Activated naive CD4-positive, alpha-beta T cell (primary cell): Measurements from ENCODE around the gene LY6G5C.

Experiments used
- DNase-seq, 4 experiments: peaks; one replicate each; lab custom pipeline; 2025; lab: John Stamatoyannopoulos, UW

LY6G5C gene

GRCh38 chr6:31680226-31681134 is at the start of gene LY6G5C:
TSS of gene LY6G5C (minus strand) at chr6:31681067. CDS start at chr6:31680373, 694 bp downstream.
- peak in 3 of 4 experiments; percentile 8 to 54 (median 23) for DNase-seq

DNA sequence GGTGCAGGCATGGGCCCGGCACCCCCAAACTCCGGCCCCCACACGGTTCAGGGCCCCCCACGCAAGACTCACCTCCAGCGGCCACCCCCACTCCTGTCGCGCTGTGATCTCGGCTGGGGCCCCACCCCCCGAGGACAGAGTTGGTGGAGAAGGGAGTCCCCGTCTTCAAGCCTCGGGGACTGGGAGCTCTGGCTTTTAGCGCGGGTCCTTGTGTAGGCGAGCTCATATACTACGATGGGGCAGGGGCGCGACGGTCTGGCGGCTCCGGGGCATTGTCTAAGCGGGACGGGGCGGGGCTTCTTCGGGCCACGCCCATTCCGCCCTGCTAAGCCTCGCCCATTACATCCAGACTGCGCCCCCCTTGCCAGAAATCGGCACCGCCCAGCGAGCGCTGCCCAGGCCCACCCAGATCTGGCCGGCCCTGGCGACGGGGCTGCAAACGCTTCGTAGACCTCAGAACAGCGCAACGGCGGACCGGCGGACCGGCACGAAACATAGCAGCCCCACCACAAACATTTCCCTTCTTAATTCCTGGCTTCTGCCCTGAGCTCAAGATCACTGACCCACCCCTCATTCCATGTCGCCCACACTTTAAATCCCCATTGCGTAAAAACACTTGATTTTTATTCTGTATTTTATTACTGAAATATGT is 49.2 kb upstream of the LY6G5C start:
- peak in 3 of 4 experiments; percentile 20 to 57 (median 56) for DNase-seq

GRCh38 chr6:31729515-31729978 is 48.7 kb upstream of the LY6G5C start:
- DNase-seq, result peak; percentile 35 to 76 (median 54)

- DNase-seq, result no peak
Observed at GRCh38 chr6:31728767-31729514, 48.1 kb upstream of the LY6G5C start, which contains the start of gene DDAH2. TSS of gene DDAH2 (minus strand) at chr6:31729299. CDS start at chr6:31729161, 138 bp downstream.

DNA sequence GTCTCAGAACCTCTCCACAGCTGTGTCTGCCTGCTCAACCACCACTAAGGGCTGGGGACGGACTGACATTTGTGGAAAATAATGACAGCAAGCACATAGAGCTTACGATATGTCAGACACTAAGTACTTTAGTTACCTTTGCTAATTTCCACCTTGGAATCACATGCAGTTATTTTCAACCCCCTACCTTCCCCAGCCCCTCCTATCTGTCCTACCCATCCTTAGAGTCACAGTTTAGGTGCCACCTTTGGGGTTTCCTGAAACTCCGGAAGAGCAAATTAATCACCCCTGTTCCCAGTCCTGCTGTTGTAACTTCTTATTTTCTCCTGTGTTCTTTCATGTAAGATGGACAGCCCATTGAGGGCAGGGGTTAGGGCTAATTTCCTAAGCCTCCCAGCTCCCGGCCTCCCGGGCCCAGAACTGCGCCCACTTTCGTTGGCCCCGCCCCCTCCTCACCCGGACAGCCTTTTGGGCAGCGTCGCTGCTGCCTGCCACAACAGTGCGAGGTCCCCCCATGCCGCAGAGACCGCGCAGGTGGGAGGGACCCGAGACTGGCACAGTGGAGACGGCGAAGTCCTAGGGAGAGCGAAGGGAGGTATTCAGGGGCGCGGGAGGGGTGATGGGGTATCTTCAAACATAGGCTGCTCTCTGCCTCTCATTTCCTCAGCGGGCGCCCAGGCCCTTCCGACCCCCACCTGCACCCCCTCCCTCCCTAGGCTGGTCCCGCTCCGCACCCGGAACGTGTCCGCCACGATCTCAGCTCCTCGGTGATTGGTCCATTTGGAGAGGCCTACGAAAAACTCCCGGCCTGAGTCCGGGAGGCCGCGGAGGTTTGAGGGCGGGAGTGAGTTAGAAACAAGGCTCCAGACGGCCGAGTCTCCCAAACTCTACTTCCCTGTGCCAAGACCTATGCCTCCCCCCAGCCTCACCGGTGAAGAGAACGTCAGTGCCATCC is 47.1 kb upstream of the LY6G5C start:
- DNase-seq, result no peak

- DNase-seq, result no peak
Observed at GRCh38 chr6:31727034-31727716, 46.3 kb upstream of the LY6G5C start.

DNA sequence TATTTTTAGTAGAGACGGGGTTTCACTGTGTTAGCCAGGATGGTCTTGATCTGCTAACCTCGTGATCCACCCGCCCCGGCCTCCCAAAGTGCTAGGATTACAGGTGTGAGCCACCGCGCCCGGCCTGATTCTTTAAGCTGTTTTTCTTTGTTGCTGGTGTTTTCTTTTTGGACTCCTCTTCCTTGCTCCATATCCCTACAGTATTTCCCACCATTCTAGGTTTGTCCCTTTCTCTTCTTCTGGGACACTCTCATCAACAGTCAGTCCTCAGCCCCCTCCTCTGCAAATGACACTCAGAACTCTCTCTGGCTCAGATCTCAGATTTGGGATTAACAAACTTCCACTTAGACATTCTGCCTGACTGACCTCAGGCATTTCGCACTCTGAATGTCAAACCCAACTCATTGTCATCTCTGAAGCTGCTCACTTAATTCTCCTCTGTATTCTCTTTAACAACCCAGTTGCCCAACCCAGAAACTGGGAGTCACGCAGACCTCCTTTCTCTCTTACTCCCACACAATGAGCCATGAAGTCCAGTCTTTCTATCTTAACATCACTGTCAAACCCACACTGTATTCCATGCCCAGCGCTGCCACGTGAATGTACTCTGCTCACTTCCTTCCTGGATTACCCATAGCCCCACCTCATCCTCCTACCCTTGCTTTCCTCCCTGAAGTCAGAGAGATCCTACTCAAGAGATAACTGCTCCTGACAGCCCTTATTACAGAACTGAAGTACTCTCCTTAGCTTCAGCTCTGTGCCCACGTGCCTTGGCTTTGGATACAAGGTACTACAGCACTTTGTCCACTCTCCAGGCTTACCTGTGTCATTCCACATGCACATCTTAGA is 44.9 kb upstream of the LY6G5C start:
- DNase-seq, result no peak

- DNase-seq, result no peak
Observed at GRCh38 chr6:31723980-31724691, 43.3 kb upstream of the LY6G5C start.

DNA sequence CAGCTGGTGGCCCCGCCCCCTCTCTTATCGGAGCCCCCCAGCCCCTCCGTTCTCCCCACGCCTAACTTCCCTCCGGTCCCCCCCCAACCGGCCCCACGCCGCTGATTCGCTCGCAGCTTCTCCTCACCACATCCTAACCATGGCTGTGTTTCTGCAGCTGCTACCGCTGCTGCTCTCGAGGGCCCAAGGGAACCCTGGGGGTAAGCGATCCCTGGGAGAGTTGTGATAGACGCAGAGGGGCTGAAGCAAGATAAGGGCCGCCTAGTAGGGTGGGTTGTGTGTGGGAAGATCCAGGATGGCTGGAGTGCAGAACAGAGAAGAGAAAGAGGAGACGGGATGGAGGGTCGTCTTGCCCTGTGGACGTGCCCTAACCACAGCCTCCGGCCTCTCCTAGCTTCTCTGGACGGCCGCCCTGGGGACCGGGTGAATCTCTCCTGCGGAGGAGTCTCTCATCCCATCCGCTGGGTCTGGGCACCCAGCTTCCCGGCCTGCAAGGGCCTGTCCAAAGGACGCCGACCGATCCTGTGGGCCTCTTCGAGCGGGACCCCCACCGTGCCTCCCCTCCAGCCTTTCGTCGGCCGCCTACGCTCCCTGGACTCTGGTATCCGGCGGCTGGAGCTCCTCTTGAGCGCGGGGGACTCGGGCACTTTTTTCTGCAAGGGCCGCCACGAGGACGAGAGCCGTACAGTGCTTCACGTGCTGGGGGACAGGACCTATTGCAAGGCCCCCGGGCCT is 42.5 kb upstream of the LY6G5C start, which contains the start of gene MPIG6B:
TSS of gene MPIG6B (plus strand) at position 129 of the 735 bp plus-strand sequence. CDS start at position 140, 11 bp downstream.
- DNase-seq, result no peak

DNA sequence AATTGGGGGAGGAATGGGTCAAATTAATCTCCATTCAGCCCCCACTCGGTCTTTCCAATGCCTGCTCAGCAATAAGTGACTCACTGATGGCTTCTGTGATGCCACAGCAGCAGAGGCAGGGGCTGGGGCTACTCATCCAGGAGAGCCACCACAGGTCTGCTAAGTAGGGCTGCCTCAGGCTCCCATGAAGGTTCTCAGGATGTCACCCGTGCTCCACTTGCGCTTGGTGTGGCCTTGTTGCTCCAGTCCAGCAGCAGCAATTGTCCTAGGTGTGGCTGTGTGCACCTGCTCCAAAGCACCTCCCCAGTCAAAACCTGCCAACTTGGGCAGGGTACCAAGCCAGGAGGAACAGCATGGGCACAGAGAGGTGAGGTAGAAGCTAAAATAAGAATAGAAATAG is 41.3 kb upstream of the LY6G5C start:
- DNase-seq, result no peak

GRCh38 chr6:31721351-31722020 is 40.6 kb upstream of the LY6G5C start, which contains the start of gene LY6G6C:
TSS of gene LY6G6C (minus strand) at chr6:31721746. CDS start at chr6:31721679, 67 bp downstream.
- DNase-seq, result no peak

DNA sequence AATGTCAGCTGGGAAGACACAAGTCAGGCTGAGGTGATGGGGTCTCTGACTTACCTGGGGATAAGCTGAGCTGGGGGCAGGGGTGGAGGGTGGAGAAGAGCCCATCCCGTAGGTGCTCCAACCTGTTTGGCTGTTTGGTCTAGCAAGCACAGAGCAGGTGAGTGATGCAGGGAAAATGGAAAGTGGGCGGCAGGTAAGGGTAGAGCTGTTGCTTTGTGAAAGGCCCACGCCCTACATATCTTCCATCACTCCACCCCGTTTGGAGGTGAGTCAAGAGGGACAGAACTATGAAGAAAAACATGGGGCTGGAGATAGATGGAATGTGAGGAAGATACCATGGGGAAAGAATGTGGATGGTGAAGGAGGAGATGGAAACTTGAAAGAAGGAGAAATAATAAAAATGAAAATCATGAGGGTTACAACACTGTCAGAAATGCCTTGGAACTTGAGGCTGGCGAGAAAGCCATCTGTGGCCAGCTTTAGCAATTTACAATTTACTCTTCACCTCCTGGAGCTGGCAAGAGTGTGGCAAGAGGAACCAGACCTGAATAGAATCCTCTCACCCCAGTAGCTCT is 39.4 kb upstream of the LY6G5C start:
- no peak for DNase-seq

- no peak for DNase-seq
Observed at GRCh38 chr6:31719001-31719400, 38.1 kb upstream of the LY6G5C start.

DNA sequence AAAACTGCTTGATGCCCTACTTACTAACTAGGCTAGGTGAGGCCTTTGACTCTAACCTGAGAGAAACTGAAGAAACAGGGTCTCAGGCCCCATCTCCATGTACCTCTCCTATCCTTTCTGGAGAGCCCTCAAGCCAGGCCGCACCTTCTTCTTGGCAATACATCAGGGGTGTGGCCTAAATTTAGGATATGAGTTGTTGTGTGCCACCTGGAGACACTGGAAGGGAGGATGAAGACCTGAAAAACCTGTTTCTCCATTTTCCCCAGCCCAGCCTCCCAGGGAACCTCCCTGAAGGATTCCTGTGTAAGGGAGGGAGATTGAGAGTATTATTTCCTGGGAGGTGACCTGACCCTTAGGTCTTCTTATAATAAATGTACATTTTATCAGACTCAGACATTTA is 37.4 kb upstream of the LY6G5C start:
- no peak for DNase-seq

DNA sequence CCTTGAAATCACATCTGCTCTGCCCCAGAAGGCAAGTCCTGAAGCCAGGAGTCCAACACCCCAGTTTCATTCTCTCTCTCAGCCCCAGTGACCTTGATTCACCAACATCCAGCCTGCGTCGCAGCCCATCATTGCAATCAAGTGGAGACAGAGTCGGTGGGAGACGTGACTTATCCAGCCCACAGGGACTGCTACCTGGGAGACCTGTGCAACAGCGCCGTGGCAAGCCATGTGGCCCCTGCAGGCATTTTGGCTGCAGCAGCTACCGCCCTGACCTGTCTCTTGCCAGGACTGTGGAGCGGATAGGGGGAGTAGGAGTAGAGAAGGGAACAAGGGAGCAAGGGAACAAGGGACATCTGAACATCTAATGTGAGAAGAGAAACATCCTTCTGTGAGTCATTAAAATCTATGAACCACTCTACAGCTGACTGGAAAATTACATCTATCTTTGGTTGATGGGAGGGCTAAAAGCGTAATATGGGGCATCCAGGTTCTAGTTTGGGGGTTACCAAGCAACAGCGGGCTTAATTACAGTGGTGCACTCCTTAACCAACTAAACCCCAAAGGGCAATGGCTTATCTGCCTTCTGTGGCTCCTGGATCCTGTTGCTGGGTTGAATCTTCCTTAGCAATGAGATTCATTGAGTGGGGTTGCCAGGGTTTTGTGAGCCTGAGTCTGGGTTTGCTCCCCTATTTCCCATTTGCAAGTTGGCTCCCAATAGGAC is 36.8 kb upstream of the LY6G5C start:
- DNase-seq, result no peak
